GM19238 (cell line): Measurements from ENCODE around the gene PCK1.

Experiments used
- DNase-seq: peaks from one replicate; pipeline ENCODE4 v3.0.0; 2011; ENCODE audit warnings: low spot score; ENCODE audit not compliant: insufficient read length

Gene PCK1

GRCh38 chr20:57576002-57576401, 15.1 kb downstream of the PCK1 start:
- no peak for DNase-seq

GRCh38 chr20:57576617-57577550, 16.0 kb downstream of the PCK1 start:
- DNase-seq = no peak

- no peak for DNase-seq
Measured at GRCh38 chr20:57577679-57578475, 17.0 kb downstream of the PCK1 start.

- DNase-seq = no peak
Measured at GRCh38 chr20:57578476-57579165, 17.7 kb downstream of the PCK1 start.

GRCh38 chr20:57579331-57579897, 18.5 kb downstream of the PCK1 start:
- DNase-seq = no peak

GRCh38 chr20:57579898-57580447, 19.1 kb downstream of the PCK1 start:
- DNase-seq = no peak

GRCh38 chr20:57580478-57581201, 19.7 kb downstream of the PCK1 start:
- DNase-seq = no peak

- DNase-seq = no peak
Measured at GRCh38 chr20:57581202-57582028, 20.5 kb downstream of the PCK1 start.

GRCh38 chr20:57582029-57582378, 21.1 kb downstream of the PCK1 start:
- DNase-seq = no peak

- no peak for DNase-seq
Measured at GRCh38 chr20:57582432-57583288, 21.8 kb downstream of the PCK1 start.

- DNase-seq = no peak
Measured at GRCh38 chr20:57583289-57584257, 22.7 kb downstream of the PCK1 start.

- DNase-seq = no peak
Measured at GRCh38 chr20:57584768-57585461, 24.0 kb downstream of the PCK1 start.

GRCh38 chr20:57585466-57586213, 24.7 kb downstream of the PCK1 start:
- DNase-seq = no peak

- DNase-seq = no peak
Measured at GRCh38 chr20:57586370-57586793, 25.5 kb downstream of the PCK1 start.

GRCh38 chr20:57586943-57587277, 26.0 kb downstream of the PCK1 start:
- no peak for DNase-seq

GRCh38 chr20:57587278-57587988, 26.5 kb downstream of the PCK1 start:
- DNase-seq = no peak
